Measurements from ENCODE around the gene NDFIP1. TPM values are rescaled to one million over a fixed set of nuclear protein-coding genes. Genes with fewer than 3 reads are reported as not detected.
A peak's percentile ranks its signal among the peaks of the same experiment; 100 is the strongest.

Gene NDFIP1
- total RNA-seq, 4 donors from 2014 or later: 53.2 to 124 (median 89.0) TPM

DNA sequence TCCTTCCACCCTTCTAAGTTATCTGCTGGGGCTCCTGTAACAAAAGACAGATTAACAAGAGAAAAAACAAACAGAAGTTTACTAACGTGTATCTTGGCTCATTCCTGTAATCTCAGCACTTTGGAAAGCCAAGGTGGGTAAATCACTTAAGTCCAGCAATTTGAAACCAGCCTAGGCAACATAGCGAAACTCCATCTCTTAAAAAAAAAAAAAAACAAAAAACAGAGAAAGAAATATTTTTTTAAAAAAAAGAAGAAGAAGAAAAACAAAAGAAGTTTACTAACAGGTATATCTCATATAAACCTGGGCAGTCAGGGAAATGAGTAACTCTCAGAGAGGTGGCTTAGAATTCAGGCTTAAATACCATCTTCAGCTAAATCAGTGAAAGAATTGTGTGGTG, 10.3 kb upstream of the NDFIP1 start:
- intact Hi-C loops (cut with DNase I; ENCODE audit: low total_unique reads): no loop called here
- no peaks in the 10 kb centered on the region for H3K9me3 ChIP-seq
- no peak overlapping the region for H3K27ac ChIP-seq
- no peak for DNase-seq
- TF ChIP-seq, protein P1, sequence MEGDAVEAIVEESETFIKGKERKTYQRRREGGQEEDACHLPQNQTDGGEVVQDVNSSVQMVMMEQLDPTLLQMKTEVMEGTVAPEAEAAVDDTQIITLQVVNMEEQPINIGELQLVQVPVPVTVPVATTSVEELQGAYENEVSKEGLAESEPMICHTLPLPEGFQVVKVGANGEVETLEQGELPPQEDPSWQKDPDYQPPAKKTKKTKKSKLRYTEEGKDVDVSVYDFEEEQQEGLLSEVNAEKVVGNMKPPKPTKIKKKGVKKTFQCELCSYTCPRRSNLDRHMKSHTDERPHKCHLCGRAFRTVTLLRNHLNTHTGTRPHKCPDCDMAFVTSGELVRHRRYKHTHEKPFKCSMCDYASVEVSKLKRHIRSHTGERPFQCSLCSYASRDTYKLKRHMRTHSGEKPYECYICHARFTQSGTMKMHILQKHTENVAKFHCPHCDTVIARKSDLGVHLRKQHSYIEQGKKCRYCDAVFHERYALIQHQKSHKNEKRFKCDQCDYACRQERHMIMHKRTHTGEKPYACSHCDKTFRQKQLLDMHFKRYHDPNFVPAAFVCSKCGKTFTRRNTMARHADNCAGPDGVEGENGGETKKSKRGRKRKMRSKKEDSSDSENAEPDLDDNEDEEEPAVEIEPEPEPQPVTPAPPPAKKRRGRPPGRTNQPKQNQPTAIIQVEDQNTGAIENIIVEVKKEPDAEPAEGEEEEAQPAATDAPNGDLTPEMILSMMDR (IDR thresholded peaks at IDR 0.05): no peak
- no peak for TF ChIP-seq POLR2A (IDR thresholded peaks at IDR 0.05)
- H3K36me3 ChIP-seq: no peaks in the 10 kb centered on the region
- H3K4me1 ChIP-seq: no peaks in the 10 kb centered on the region
- no peaks in the 10 kb centered on the region for H3K27me3 ChIP-seq
- H3K4me3 ChIP-seq: no peak overlapping the region

DNA sequence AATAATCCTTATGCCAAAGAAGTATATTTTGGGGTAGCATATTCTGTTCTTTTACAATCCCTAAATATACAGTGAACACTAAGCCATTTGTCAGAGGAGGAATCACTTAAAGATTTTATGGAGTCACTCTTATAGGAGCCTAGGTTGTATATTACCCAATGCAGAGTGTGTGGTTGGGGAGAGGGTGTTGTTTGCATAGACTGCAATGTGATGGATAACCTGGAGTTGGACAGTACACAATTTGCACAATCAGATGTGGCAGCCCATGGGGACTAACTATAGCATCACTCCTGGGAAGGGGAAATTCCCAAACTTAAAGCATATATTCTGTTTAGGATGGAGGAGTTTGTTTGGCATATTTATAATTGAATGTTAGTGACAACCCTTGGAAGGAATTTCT, 9.6 kb upstream of the NDFIP1 start:
- H3K27ac ChIP-seq: no peak overlapping the region
- H3K27me3 ChIP-seq: no peaks in the 10 kb centered on the region
- no peak for DNase-seq
- no peaks in the 10 kb centered on the region for H3K4me1 ChIP-seq
- no peak overlapping the region for H3K4me3 ChIP-seq
- no peak for TF ChIP-seq POLR2A (IDR thresholded peaks at IDR 0.05)
- TF ChIP-seq, protein P1 (IDR thresholded peaks at IDR 0.05): no peak
- no peaks in the 10 kb centered on the region for H3K36me3 ChIP-seq
- intact Hi-C loops (cut with DNase I; ENCODE audit: low total_unique reads): no loop called here
- no peaks in the 10 kb centered on the region for H3K9me3 ChIP-seq

DNA sequence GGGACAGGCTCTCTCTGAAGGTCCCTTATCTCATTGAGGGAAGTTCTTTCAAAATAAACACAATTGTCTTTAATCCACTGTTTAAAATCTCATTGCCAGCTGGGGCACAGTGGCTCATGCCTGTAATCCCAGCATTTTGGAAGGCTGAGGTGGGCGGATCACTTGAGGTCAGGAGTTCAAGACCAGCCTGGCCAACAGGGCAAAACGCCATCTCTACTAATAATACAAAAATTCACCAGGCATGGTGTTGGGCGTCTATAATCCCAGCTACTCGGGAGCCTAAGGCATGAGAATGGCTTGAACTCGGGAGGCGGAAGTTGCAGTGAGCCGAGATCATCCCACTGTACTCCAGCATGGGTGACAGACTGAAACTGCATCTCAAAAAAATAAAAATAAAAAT, 8.3 kb upstream of the NDFIP1 start:
- TF ChIP-seq POLR2A (IDR thresholded peaks at IDR 0.05): no peak
- TF ChIP-seq, protein P1 (IDR thresholded peaks at IDR 0.05): no peak
- H3K9me3 ChIP-seq: no peaks in the 10 kb centered on the region
- DNase-seq: no peak
- no peak overlapping the region for H3K27ac ChIP-seq
- H3K4me1 ChIP-seq: no peaks in the 10 kb centered on the region
- no peak overlapping the region for H3K4me3 ChIP-seq
- H3K36me3 ChIP-seq: no peaks in the 10 kb centered on the region
- intact Hi-C loops (cut with DNase I; ENCODE audit: low total_unique reads): no loop called here
- H3K27me3 ChIP-seq: no peaks in the 10 kb centered on the region

GRCh38 chr5:142102980-142103740, 5.4 kb upstream of the NDFIP1 start:
- H3K9me3 ChIP-seq: no peaks in the 10 kb centered on the region
- H3K27ac ChIP-seq: no peak overlapping the region
- no peak for DNase-seq
- no peaks in the 10 kb centered on the region for H3K36me3 ChIP-seq
- no peaks in the 10 kb centered on the region for H3K27me3 ChIP-seq
- intact Hi-C loops (cut with DNase I; ENCODE audit: low total_unique reads): no loop called here
- H3K4me1 ChIP-seq: peaks cover 0 to 6% of the 10 kb centered on the region in 2 donors
- H3K4me3 ChIP-seq: no peak overlapping the region
- TF ChIP-seq POLR2A (IDR thresholded peaks at IDR 0.05): no peak
- TF ChIP-seq, protein P1 (IDR thresholded peaks at IDR 0.05): no peak

GRCh38 chr5:142104491-142104890, 4.1 kb upstream of the NDFIP1 start:
- TF ChIP-seq, protein P1 (IDR thresholded peaks at IDR 0.05): no peak
- no peak for TF ChIP-seq POLR2A (IDR thresholded peaks at IDR 0.05)
- H3K36me3 ChIP-seq: no peaks in the 10 kb centered on the region
- no peak for DNase-seq
- intact Hi-C loops (cut with DNase I; ENCODE audit: low total_unique reads): no loop called here
- H3K27me3 ChIP-seq: no peaks in the 10 kb centered on the region
- H3K9me3 ChIP-seq: no peaks in the 10 kb centered on the region
- H3K27ac ChIP-seq: peak overlapping the region in 1 of 2 donors; percentile 78
- H3K4me1 ChIP-seq: peaks cover 0 to 6% of the 10 kb centered on the region in 2 donors
- no peak overlapping the region for H3K4me3 ChIP-seq

Measured in uterus (tissue), 4 donors.